GM19043 (cell line): ENCODE data around the gene ZAR1L.
"Not testable (repeated sequence)": the region's sequence is repeated elsewhere in the genome, so short reads cannot be mapped to it uniquely, and the experiment has no call there.

Experiments used
- ATAC-seq: cut with Tn5 transposase; IDR thresholded peaks from one replicate; pipeline ENCODE4 v1.9.1; 2021; ENCODE audit warnings: low read depth; ENCODE audit not compliant: unreplicated experiment

The ZAR1L gene

DNA sequence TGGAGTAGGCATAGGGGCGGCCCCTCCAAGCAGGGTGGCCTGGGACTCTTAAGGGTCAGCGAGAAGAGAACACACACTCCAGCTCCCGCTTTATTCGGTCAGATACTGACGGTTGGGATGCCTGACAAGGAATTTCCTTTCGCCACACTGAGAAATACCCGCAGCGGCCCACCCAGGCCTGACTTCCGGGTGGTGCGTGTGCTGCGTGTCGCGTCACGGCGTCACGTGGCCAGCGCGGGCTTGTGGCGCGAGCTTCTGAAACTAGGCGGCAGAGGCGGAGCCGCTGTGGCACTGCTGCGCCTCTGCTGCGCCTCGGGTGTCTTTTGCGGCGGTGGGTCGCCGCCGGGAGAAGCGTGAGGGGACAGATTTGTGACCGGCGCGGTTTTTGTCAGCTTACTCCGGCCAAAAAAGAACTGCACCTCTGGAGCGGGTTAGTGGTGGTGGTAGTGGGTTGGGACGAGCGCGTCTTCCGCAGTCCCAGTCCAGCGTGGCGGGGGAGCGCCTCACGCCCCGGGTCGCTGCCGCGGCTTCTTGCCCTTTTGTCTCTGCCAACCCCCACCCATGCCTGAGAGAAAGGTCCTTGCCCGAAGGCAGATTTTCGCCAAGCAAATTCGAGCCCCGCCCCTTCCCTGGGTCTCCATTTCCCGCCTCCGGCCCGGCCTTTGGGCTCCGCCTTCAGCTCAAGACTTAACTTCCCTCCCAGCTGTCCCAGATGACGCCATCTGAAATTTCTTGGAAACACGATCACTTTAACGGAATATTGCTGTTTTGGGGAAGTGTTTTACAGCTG is at the start of gene ZAR1L, which contains the start of gene BRCA2:
Gene ZAR1L (minus strand): TSS at position 126 of the 790 bp plus-strand sequence. CDS start 3,438 bp downstream, outside the sequence.
Gene BRCA2 (plus strand): TSS at position 271 of the 790 bp plus-strand sequence. CDS start 953 bp downstream, outside the sequence.
- ATAC-seq, result peak; percentile 85

DNA sequence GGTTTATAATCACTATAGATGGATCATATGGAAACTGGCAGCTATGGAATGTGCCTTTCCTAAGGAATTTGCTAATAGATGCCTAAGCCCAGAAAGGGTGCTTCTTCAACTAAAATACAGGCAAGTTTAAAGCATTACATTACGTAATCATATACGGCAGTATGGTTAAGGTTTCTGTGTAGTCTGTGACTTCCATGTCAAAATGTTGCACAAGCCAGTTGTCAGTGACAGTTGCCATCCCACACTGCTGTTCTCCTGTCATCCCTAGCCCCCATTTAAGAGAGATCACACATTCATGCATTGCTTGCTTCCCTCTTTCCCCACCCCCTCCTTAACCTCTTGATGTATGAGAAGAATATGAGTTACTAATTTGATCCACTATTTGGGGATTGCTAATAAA is 47.4 kb upstream of the ZAR1L start:
- ATAC-seq, result no peak

DNA sequence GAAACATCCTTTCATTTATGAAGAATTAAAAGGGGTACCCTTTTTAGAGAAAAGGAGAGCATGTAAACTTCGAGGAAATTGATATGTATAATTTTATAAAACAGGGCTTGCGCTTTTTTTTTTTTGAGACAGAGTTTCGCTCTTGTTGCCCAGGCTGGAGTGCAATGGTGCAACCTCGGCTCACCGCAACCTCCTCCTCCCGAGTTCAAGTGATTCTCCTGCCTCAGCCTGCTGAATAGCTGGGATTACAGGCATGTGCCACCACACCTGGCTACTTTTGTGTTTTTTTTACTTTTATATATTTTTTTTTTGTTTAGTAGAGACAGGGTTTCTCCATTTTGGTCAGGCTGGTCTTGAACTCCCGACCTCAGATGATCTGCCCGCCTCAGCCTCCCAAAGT is 40.8 kb upstream of the ZAR1L start:
- not testable (repeated sequence) for ATAC-seq

DNA sequence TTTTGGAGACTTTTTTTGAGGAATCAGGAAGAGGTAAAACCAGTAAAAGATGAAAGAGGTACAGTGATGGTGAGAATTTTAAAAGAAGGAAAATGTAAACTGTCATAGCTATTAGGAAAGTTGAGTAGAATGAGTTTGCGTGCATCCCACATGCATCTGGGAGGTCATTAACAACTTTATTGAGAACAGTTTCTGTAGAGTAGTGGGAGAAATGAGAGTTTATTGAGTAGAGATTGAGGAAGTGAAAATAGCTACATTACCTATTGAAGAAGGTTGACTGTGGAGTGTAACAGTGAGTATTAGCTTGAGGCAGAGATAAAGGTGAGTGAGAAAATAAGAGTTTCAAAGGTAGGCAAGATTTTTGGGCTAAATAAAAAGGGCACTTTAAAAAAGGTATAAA is 38.9 kb upstream of the ZAR1L start:
- ATAC-seq, result peak; percentile 70

- not testable (repeated sequence) for ATAC-seq
These were observed 35.8 kb upstream of the ZAR1L start for GRCh38 chr13:32350839-32351441.

DNA sequence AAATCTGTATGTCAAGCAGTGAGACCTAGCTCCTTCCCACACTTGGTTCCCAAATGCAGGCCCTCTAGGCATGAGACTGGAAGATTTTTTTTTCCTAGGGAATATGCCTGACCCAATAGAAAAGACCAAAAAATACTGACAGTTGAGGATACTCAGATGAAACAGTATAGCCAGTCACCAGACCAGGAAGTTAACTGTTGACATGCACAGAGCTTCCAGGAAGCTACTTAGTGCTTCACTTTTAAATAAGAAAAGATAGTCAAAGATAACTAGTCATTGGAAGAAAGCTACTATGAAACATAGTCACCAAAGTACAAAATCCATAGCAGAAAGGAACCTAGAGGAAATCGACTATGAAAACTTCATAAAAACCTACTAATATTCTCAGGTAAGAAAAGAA is 32.5 kb upstream of the ZAR1L start:
- no peak for ATAC-seq

DNA sequence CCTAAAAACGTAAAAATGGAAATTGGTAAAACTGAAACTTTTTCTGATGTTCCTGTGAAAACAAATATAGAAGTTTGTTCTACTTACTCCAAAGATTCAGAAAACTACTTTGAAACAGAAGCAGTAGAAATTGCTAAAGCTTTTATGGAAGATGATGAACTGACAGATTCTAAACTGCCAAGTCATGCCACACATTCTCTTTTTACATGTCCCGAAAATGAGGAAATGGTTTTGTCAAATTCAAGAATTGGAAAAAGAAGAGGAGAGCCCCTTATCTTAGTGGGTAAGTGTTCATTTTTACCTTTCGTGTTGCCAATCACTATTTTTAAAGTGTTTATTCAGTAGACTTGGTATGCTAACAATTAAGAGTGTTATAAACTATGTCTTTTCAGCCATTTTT is 25.8 kb upstream of the ZAR1L start:
- no peak for ATAC-seq

- no peak for ATAC-seq
These were observed 19.5 kb upstream of the ZAR1L start for GRCh38 chr13:32334671-32335070.

- no peak for ATAC-seq
These were observed 15.3 kb upstream of the ZAR1L start for GRCh38 chr13:32330441-32330840.

- ATAC-seq, result no peak
These were observed 8.7 kb upstream of the ZAR1L start for GRCh38 chr13:32323912-32324311.

DNA sequence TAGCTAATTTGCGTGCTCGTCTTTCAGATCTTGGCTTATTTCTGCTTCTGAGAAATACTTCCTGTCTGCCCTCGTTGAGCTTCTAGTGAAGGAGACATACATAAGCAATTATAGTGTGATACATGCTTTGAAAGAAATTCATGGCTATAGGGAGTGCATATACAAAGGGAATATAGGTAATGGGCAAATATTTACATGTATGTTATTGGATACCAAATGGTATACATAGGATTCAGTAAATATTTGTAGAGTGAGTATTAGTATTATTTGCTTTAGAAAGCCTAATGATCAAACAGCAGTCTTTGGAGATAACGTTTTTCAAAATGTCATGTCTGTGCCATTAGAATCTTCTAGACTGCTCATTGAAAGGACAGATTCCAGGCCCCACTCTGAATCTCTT is 5.4 kb upstream of the ZAR1L start:
- ATAC-seq, result no peak

DNA sequence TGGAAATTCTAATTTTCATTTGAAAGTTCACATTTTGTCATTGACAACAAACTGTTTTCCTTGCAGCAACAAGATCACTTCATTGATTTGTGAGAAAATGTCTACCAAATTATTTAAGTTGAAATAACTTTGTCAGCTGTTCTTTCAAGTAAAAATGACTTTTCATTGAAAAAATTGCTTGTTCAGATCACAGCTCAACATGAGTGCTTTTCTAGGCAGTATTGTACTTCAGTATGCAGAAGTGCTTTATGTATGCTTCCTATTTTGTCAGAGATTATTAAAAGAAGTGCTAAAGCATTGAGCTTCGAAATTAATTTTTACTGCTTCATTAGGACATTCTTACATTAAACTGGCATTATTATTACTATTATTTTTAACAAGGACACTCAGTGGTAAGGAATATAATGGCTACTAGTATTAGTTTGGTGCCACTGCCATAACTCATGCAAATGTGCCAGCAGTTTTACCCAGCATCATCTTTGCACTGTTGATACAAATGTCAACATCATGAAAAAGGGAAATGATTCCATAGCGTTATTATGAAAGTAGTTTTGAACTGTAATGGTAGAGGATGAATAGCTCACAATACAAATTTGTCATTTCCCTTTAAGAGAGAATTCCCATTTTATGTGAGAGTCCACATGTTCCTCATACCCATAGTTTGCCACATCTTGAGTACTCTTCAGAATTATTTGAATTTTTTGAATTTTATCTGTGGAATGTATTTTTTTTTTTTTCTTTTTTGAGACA is 2.7 kb upstream of the ZAR1L start:
- ATAC-seq, result no peak

- no peak for ATAC-seq
These were observed 1.3 kb upstream of the ZAR1L start for GRCh38 chr13:32316501-32316900.

DNA sequence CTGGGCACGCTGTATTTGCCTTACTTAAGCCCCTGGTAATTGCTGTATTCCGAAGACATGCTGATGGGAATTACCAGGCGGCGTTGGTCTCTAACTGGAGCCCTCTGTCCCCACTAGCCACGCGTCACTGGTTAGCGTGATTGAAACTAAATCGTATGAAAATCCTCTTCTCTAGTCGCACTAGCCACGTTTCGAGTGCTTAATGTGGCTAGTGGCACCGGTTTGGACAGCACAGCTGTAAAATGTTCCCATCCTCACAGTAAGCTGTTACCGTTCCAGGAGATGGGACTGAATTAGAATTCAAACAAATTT is 821 bp upstream of the ZAR1L start:
- ATAC-seq, result peak; percentile 46

DNA sequence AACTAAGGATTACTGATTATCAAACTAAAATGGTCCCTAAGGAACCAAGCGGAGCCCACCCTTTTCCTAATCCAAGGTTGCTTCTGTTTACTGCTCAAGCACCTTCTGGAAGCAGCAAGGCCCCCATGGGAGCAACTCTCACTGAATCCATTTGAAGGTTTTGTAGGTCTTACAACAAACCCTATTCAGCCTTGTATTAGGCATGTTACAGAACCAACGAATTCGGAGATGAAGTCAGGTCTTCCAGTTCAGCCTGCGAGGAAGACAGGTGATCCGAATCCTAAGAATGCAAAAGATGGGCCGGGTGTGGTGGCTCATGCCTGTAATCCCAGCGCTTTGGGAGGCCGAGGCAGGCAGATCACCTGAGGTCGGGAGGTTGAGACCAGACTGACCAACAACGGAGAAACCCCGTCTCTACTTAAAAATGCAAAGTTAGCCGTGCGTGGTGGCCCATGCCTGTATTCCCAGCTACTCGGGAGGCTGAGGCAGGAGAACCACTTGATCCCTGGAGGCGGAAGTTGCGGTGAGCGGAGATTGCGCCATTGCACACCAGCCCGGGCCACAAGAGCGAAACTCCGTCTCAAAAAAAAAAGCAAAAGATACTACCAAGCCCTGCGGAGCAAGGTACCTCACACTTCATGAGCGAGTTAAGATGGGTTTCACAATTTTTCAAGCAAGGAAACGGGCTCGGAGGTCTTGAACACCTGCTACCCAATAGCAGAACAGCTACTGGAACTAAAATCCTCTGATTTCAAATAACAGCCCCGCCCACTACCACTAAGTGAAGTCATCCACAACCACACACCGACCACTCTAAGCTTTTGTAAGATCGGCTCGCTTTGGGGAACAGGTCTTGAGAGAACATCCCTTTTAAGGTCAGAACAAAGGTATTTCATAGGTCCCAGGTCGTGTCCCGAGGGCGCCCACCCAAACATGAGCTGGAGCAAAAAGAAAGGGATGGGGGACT is 609 bp downstream of the ZAR1L start:
- ATAC-seq, result peak; percentile 14

- no peak for ATAC-seq
These were observed 3.8 kb downstream of the ZAR1L start for GRCh38 chr13:32311188-32311897.

- ATAC-seq, result peak; percentile 53
These were observed 4.9 kb downstream of the ZAR1L start for GRCh38 chr13:32310134-32310706.

DNA sequence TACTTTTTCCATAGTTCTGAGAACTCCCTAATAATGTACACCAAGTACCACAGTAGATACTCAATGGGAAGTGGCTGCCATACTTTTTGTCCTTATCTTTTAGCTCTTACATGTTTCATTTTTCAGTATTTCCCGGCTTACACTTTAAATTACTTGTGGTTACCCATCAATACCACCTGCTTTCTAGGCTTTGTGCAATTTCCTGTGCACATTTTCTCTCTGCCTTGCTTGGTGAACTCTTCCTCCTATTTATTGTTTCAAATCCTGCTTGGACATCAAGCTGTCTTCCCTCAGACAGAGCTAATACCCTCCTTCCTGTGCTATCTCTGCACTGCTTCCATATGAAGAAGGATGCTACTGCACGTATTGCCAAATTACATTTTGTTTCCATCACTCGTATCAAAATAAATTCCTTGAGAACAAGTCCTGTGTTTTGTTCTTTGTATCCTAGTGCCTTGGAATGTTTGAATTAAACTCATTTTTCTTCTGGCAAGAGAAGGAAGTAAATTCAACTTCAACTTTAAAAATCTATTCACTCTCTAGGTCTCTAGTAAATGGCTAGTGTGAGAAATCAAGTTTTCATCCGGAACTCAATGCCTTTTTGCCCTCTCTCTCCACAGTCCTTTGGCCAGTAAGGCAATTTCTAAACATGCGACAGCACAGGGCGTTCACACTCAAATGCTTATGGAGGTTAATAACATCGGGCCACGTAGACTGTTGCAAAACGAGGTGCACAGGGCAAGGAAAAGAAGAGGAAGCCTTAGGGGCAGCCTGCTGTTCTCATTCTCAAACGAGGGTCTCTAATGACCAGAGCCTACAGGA is 5.6 kb downstream of the ZAR1L start:
- ATAC-seq, result peak; percentile 22

GRCh38 chr13:32305646-32306045 is 9.5 kb downstream of the ZAR1L start:
- ATAC-seq, result no peak
